WTC11 (cell line): ENCODE results near the gene PSD4. TPM values are rescaled to one million over a fixed set of nuclear protein-coding genes. Genes with fewer than 3 reads are reported as not detected.

Experiments
- ATAC-seq: fragments of 200-7000 bp; cut with Tn5 transposase; 2 replicates; pipeline ENCODE4 v1.10.0; 2021; ENCODE audit warnings: mild to moderate bottlenecking, moderate library complexity
- CTCF ChIA-PET: fragments of 300-600 bp; sonication (Branson Sonifier 250); formaldehyde crosslinking; loops from one replicate; lab custom pipeline; 2021; ENCODE audit warnings: antibody characterized with exemption; lab: Charles Lee
- POLR2A ChIA-PET: fragments of 350-600 bp; sonication (Branson Sonifier 250); formaldehyde crosslinking; loops from one replicate; lab custom pipeline; 2021; ENCODE audit warnings: antibody characterized with exemption; lab: Charles Lee
- DNase-seq: peaks from one replicate; pipeline ENCODE4 v3.0.0; 2021; ENCODE audit warnings: low spot score
- H3K27ac Mint-ChIP-seq: 2 replicates; pipeline ENCODE4 v1.8.0; 2021; ENCODE audit warnings: mixed read lengths
- H3K27me3 Mint-ChIP-seq: 2 replicates; pipeline ENCODE4 v1.8.0; 2021; ENCODE audit warnings: low read depth, mild to moderate bottlenecking, moderate library complexity, mixed read lengths
- H3K36me3 Mint-ChIP-seq: 2 replicates; pipeline ENCODE4 v1.8.0; 2021; ENCODE audit warnings: mixed read lengths
- H3K4me1 Mint-ChIP-seq: 2 replicates; pipeline ENCODE4 v1.8.0; 2022; ENCODE audit warnings: mixed read lengths
- H3K4me3 Mint-ChIP-seq: 2 replicates; pipeline ENCODE4 v1.8.0; 2021; ENCODE audit warnings: mild to moderate bottlenecking, moderate library complexity, mixed read lengths
- H3K9me3 Mint-ChIP-seq: 2 replicates; pipeline ENCODE4 v1.8.0; 2021; ENCODE audit warnings: mixed read lengths
- AR ChIP-seq: fragments of 250-450 bp; sonication (Bioruptor Pico); IDR thresholded peaks from 2 replicates; pipeline ENCODE4 v1.9.0; 2021; ENCODE audit warnings: mild to moderate bottlenecking
- CREM ChIP-seq: sonication (generic); formaldehyde crosslinking; IDR thresholded peaks from 2 replicates; pipeline ENCODE4 v1.8.1; 2022; ENCODE audit warnings: mild to moderate bottlenecking, missing genetic modification reagents, moderate library complexity
- CTCF ChIP-seq: fragments of 200-600 bp; IDR thresholded peaks from 2 replicates; pipeline ENCODE4 v1.8.0; 2022; ENCODE audit warnings: antibody characterized with exemption
- E2F1 ChIP-seq: sonication (generic); formaldehyde crosslinking; IDR thresholded peaks from 2 replicates; pipeline ENCODE4 v1.8.0; 2022; ENCODE audit warnings: mild to moderate bottlenecking, missing genetic modification reagents
- E2F5 ChIP-seq: sonication (generic); formaldehyde crosslinking; IDR thresholded peaks from 2 replicates; pipeline ENCODE4 v1.8.1; 2022; ENCODE audit warnings: mild to moderate bottlenecking, moderate library complexity, missing genetic modification reagents
- EMX1 ChIP-seq: fragments of 250-450 bp; sonication (Bioruptor Pico); IDR thresholded peaks from 2 replicates; pipeline ENCODE4 v1.8.0; 2021; ENCODE audit warnings: mild to moderate bottlenecking
- FOXP1 ChIP-seq: sonication (generic); formaldehyde crosslinking; IDR thresholded peaks from 2 replicates; pipeline ENCODE4 v1.8.0; 2022; ENCODE audit warnings: missing genetic modification reagents, mild to moderate bottlenecking, moderate library complexity, borderline replicate concordance
- GTF2I ChIP-seq: fragments of 250-450 bp; sonication (Bioruptor Pico); conservative IDR thresholded peaks from 2 replicates; pipeline ENCODE4 v1.4.0; 2021; ENCODE audit warnings: mild to moderate bottlenecking
- MXD4 ChIP-seq: fragments of 250-450 bp; sonication (Bioruptor Pico); IDR thresholded peaks from 2 replicates; pipeline ENCODE4 v1.8.0; 2021; ENCODE audit warnings: mild to moderate bottlenecking, moderate library complexity, borderline replicate concordance
- NFE2L1 ChIP-seq: sonication (generic); formaldehyde crosslinking; IDR thresholded peaks from 2 replicates; pipeline ENCODE4 v1.8.1; 2023; ENCODE audit warnings: missing genetic modification reagents
- NR2C2 ChIP-seq: sonication (generic); formaldehyde crosslinking; IDR thresholded peaks from 2 replicates; pipeline ENCODE4 v1.8.0; 2022; ENCODE audit warnings: mild to moderate bottlenecking, missing genetic modification reagents
- ZBTB21 ChIP-seq: sonication (generic); formaldehyde crosslinking; IDR thresholded peaks from 2 replicates; pipeline ENCODE4 v1.8.1; 2023; ENCODE audit warnings: mild to moderate bottlenecking, missing genetic modification reagents, borderline replicate concordance
- ZNF263 ChIP-seq: sonication (generic); formaldehyde crosslinking; IDR thresholded peaks from 2 replicates; pipeline ENCODE4 v1.8.1; 2022; ENCODE audit warnings: low read depth, mild to moderate bottlenecking, moderate library complexity, missing genetic modification reagents
- total RNA-seq: library from RNA; stranded (reverse); gene quantifications from 3 replicates; pipeline ENCODE4 v1.2.3, GENCODE V29; 2021
- TF ChIP-seq, protein P1 (sequence below): sonication (generic); formaldehyde crosslinking; IDR thresholded peaks from 2 replicates; pipeline ENCODE4 v1.8.0; 2023; ENCODE audit warnings: mild to moderate bottlenecking, missing genetic modification reagents
- TF ChIP-seq, protein P2 (sequence below): sonication (generic); formaldehyde crosslinking; IDR thresholded peaks from 2 replicates; pipeline ENCODE4 v1.8.1; 2023; ENCODE audit warnings: mild to moderate bottlenecking, missing genetic modification reagents
- TF ChIP-seq, protein P3 (sequence below): fragments of 250-450 bp; sonication (Bioruptor Pico); IDR thresholded peaks from 2 replicates; pipeline ENCODE4 v1.9.0; 2021; ENCODE audit warnings: mild to moderate bottlenecking, borderline replicate concordance

PSD4 gene
- total RNA-seq, 1 experiment from 2014 or later: 1.5 TPM

- Mint-ChIP-seq H3K27ac (no peak overlapping the region), H3K9me3 (no peaks in the 10 kb centered on the region), H3K4me1 (no peaks in the 10 kb centered on the region), H3K4me3 (no peak overlapping the region), H3K27me3 (no peaks in the 10 kb centered on the region), H3K36me3 (no peaks in the 10 kb centered on the region)
- TF ChIP-seq EMX1 (no peak), NR2C2 (CRISPR knock-in tag) (no peak), E2F1 (CRISPR knock-in tag) (no peak)
- ATAC-seq: no peak
- POLR2A ChIA-PET: no interaction called here
- no peak for DNase-seq
- CTCF ChIA-PET: interaction anchor here (1.3 to 2.8 kb wide), 2 partner anchors 9 to 69 kb away, joined by 7 to 11 read pairs; no protein-coding TSS in a partner anchor
Observed at GRCh38 chr2:113129519-113130078, 44.2 kb upstream of the PSD4 start.

- POLR2A ChIA-PET: no interaction called here
- no peaks in the 10 kb centered on the region for H3K36me3 Mint-ChIP-seq
- H3K4me1 Mint-ChIP-seq: no peaks in the 10 kb centered on the region
- no peak overlapping the region for H3K4me3 Mint-ChIP-seq
- ATAC-seq: no peak
- no peak overlapping the region for H3K27ac Mint-ChIP-seq
- CTCF ChIA-PET: interaction anchor here (1.1 kb wide), 1 partner anchor 59 kb away, joined by 3 read pairs; no protein-coding TSS in a partner anchor
- DNase-seq: no peak
- no peaks in the 10 kb centered on the region for H3K9me3 Mint-ChIP-seq
- no peaks in the 10 kb centered on the region for H3K27me3 Mint-ChIP-seq
- TF ChIP-seq, protein P1, sequence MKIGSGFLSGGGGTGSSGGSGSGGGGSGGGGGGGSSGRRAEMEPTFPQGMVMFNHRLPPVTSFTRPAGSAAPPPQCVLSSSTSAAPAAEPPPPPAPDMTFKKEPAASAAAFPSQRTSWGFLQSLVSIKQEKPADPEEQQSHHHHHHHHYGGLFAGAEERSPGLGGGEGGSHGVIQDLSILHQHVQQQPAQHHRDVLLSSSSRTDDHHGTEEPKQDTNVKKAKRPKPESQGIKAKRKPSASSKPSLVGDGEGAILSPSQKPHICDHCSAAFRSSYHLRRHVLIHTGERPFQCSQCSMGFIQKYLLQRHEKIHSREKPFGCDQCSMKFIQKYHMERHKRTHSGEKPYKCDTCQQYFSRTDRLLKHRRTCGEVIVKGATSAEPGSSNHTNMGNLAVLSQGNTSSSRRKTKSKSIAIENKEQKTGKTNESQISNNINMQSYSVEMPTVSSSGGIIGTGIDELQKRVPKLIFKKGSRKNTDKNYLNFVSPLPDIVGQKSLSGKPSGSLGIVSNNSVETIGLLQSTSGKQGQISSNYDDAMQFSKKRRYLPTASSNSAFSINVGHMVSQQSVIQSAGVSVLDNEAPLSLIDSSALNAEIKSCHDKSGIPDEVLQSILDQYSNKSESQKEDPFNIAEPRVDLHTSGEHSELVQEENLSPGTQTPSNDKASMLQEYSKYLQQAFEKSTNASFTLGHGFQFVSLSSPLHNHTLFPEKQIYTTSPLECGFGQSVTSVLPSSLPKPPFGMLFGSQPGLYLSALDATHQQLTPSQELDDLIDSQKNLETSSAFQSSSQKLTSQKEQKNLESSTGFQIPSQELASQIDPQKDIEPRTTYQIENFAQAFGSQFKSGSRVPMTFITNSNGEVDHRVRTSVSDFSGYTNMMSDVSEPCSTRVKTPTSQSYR: no peak
- TF ChIP-seq MXD4 (CRISPR knock-in tag) (no peak), GTF2I (CRISPR knock-in tag) (no peak), FOXP1 (CRISPR knock-in tag) (no peak), CTCF (no peak), ZBTB21 (no peak), NFE2L1 (CRISPR knock-in tag) (no peak), E2F5 (no peak), CREM (CRISPR knock-in tag) (no peak), ZNF263 (CRISPR knock-in tag) (no peak), AR (CRISPR knock-in tag) (no peak)
- TF ChIP-seq, protein P2, sequence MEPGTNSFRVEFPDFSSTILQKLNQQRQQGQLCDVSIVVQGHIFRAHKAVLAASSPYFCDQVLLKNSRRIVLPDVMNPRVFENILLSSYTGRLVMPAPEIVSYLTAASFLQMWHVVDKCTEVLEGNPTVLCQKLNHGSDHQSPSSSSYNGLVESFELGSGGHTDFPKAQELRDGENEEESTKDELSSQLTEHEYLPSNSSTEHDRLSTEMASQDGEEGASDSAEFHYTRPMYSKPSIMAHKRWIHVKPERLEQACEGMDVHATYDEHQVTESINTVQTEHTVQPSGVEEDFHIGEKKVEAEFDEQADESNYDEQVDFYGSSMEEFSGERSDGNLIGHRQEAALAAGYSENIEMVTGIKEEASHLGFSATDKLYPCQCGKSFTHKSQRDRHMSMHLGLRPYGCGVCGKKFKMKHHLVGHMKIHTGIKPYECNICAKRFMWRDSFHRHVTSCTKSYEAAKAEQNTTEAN (CRISPR knock-in tag): no peak
- TF ChIP-seq, protein P3, sequence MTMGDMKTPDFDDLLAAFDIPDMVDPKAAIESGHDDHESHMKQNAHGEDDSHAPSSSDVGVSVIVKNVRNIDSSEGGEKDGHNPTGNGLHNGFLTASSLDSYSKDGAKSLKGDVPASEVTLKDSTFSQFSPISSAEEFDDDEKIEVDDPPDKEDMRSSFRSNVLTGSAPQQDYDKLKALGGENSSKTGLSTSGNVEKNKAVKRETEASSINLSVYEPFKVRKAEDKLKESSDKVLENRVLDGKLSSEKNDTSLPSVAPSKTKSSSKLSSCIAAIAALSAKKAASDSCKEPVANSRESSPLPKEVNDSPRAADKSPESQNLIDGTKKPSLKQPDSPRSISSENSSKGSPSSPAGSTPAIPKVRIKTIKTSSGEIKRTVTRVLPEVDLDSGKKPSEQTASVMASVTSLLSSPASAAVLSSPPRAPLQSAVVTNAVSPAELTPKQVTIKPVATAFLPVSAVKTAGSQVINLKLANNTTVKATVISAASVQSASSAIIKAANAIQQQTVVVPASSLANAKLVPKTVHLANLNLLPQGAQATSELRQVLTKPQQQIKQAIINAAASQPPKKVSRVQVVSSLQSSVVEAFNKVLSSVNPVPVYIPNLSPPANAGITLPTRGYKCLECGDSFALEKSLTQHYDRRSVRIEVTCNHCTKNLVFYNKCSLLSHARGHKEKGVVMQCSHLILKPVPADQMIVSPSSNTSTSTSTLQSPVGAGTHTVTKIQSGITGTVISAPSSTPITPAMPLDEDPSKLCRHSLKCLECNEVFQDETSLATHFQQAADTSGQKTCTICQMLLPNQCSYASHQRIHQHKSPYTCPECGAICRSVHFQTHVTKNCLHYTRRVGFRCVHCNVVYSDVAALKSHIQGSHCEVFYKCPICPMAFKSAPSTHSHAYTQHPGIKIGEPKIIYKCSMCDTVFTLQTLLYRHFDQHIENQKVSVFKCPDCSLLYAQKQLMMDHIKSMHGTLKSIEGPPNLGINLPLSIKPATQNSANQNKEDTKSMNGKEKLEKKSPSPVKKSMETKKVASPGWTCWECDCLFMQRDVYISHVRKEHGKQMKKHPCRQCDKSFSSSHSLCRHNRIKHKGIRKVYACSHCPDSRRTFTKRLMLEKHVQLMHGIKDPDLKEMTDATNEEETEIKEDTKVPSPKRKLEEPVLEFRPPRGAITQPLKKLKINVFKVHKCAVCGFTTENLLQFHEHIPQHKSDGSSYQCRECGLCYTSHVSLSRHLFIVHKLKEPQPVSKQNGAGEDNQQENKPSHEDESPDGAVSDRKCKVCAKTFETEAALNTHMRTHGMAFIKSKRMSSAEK: no peak
Observed at GRCh38 chr2:113131352-113132185, 42.2 kb upstream of the PSD4 start.
